Skeletal muscle satellite cell (primary cell): ENCODE measurements around the gene GNL2.
"Not testable (repeated sequence)": the region's sequence is repeated elsewhere in the genome, so short reads cannot be mapped to it uniquely, and the experiment has no call there.

ENCODE experiments used
- H3K27me3 ChIP-seq: 2 replicates; pipeline ENCODE4 v1.7.0; 2013; ENCODE audit warnings: low read length; ENCODE audit not compliant: control insufficient read depth, insufficient read depth
- H3K36me3 ChIP-seq: 2 replicates; pipeline ENCODE4 v1.7.0; 2013; ENCODE audit warnings: mild to moderate bottlenecking, control low read depth, low read length; ENCODE audit not compliant: insufficient read depth
- H3K4me1 ChIP-seq: 2 replicates; pipeline ENCODE4 v1.7.0; 2013; ENCODE audit warnings: low read length; ENCODE audit not compliant: control insufficient read depth, insufficient read depth
- H3K4me2 ChIP-seq: 2 replicates; pipeline ENCODE4 v1.7.0; 2013; ENCODE audit warnings: mild to moderate bottlenecking, low read length
- H3K4me3 ChIP-seq: 2 replicates; pipeline ENCODE4 v1.7.0; 2013; ENCODE audit warnings: low read length
- H3K9ac ChIP-seq: 2 replicates; pipeline ENCODE4 v1.7.0; 2013; ENCODE audit warnings: mild to moderate bottlenecking, low read depth, low read length, moderate library complexity
- H3K9me3 ChIP-seq: replicated peaks from 2 replicates; pipeline ENCODE4 v1.7.0; 2013; ENCODE audit warnings: mild to moderate bottlenecking, control low read depth, low read length

Gene GNL2

DNA sequence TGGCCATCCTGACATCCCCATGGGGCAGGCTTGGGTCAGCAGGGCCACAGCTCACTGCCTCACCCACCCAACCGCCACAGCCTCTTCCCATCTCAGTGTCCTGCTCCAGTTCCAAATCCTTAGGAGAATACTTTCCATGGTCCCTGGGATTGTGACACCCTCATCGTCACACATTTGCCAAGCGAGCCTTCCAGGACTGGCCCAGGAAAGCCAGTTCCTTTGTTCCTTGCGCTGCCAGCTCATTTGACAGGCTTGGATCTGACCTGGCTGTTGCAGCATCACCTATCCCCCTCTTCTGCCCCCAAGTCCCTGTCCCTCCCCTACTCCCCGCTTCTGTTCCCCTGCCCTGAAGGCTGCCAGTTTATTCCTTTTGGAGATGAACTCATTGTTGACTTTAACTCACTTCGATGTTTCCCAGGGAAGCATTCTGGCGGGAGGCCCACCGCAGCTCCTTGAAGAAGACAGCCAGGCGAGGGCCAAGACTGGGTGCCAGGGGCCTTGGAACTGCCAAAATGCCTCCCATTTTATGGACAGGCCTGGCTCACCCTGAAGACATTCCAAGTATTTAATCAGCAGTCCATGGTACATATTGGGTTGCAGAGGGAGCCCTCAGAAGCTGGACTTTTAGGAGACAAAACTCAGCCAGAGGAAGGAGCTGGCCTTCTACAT lies 10.2 kb upstream of the GNL2 start:
- H3K4me2 ChIP-seq: no peak overlapping the region
- H3K27me3 ChIP-seq: peaks cover 73% of the 10 kb centered on the region
- no peak overlapping the region for H3K9ac ChIP-seq
- no peak overlapping the region for H3K4me3 ChIP-seq
- H3K9me3 ChIP-seq: no peaks in the 10 kb centered on the region
- no peaks in the 10 kb centered on the region for H3K36me3 ChIP-seq
- H3K4me1 ChIP-seq: no peaks in the 10 kb centered on the region

DNA sequence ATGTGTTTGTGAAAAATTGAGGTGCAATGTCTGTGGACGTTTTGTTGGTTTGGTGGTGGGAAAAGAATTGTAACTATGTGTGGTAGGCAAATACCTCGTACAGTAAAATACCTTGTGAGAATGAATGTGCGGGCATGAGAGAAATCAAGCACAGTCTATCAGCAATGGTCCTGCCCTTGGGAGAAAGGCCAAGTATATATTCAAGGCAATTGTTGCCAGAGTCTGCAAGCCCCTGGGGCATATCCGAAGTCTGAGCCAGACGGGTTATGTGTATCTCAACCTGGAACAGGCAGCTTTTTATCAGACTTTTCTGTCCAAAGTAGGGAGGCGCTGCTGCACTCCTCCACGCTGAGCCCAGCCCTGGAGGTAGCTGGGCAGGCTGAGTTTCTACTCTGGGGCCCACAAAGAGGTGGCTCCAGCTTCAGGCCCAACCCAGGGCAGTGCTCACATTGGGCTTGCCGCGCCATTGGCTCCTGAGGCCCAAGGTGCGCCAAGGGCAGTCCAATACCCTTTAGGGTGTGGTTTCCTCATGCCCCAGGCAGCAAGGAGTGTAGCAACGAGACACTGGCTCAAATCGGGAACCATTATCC lies 9.4 kb upstream of the GNL2 start:
- H3K36me3 ChIP-seq: no peaks in the 10 kb centered on the region
- no peaks in the 10 kb centered on the region for H3K4me1 ChIP-seq

DNA sequence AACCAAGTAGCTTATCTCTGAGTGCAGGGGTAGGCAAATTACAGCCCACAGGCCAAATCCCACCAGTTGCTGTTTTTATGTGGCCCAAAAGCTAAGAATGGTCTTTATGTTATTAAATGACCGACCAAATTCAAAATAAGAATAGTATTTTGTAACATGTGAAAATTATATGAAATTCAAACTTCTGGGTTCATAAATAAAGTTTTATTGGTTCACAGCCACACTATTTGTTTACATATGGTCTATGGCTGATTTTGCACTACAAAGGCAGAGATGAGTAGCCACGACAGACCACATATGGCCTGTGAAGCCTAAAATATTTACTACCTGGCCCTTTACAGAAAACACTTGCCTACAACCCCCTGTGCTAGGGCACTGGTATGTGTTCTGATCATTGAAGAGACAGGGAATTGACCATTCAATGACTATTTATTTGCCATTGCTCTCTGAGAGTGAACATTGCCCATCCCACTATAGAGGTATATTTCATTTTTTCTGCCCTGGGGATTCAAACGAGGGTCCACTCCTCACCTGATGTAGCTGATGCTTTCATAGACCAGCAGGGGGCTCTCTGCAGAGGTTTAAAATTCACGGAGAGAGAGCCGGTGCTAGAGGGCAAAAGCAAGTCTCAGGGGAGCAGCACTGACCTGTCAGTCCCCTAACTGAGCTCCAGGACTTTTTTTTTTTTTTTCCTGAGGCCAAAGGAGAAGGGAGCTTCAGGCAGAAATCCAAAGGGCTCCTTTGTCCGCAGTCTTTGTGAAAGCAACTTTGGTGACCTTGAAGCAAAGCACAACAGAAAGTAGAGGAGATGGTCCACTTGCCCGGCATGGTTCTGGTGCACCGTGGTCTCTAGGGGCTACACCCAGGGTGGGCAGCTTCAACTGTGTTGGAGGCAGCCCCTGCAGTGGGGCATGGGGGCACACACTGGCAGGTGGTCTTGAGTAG lies 7.3 kb upstream of the GNL2 start:
- Histone ChIP-seq H3K9ac (no peak overlapping the region), H3K4me1 (no peaks in the 10 kb centered on the region), H3K4me2 (no peak overlapping the region), H3K9me3 (no peaks in the 10 kb centered on the region), H3K36me3 (no peaks in the 10 kb centered on the region), H3K4me3 (no peak overlapping the region), H3K27me3 (peaks cover 61% of the 10 kb centered on the region)

More for the DNA sequence above, 9.4 kb upstream of the GNL2 start:
- no peak overlapping the region for H3K9ac ChIP-seq
- no peak overlapping the region for H3K4me2 ChIP-seq
- H3K4me3 ChIP-seq: no peak overlapping the region
- peaks cover 78% of the 10 kb centered on the region for H3K27me3 ChIP-seq
- H3K9me3 ChIP-seq: no peaks in the 10 kb centered on the region

DNA sequence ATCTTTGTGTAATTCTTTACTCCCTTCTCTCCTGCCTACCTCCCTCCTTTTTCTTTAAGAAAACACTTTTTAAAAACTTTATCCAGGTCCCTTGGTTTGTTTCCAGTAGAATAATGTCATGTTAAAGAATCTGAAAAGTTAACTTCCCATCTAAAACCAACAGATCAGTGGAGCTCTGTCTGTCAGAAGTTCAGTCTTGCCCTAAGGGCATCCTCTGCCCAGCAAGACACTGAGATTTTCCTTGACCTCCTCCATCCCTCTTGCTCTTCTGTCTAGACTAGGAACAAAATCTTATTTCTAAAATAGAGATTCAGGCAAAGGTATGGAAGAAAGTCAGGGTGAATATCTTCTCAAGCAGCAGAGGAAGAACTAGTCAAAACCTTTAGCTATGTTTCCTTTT lies 5.7 kb upstream of the GNL2 start:
- peaks cover 45% of the 10 kb centered on the region for H3K27me3 ChIP-seq
- H3K9ac ChIP-seq: no peak overlapping the region
- no peak overlapping the region for H3K4me2 ChIP-seq
- no peak overlapping the region for H3K4me3 ChIP-seq
- no peaks in the 10 kb centered on the region for H3K9me3 ChIP-seq
- H3K4me1 ChIP-seq: no peaks in the 10 kb centered on the region
- H3K36me3 ChIP-seq: no peaks in the 10 kb centered on the region

DNA sequence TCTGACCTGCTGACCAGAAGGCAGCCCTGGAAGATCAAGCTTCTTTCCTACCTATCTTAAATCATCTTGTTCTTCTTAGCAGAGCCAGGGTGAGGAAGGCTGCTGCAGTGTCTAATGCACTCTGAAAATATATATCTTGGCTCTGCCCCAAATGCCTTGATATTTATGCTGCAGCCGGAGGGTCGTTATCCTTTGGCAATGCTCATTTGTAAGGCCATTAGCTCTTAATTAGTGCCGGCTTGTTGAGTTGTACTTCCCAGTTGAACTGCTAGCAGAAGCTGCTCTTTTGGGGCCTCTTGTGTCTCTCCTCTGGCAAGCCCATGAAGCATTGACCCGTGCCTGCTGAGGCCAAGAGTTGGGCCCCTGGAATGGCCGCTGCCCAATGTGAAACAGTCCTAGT lies 4.2 kb upstream of the GNL2 start:
- H3K4me1 ChIP-seq: peaks cover 5% of the 10 kb centered on the region
- no peaks in the 10 kb centered on the region for H3K36me3 ChIP-seq
- H3K9ac ChIP-seq: no peak overlapping the region
- no peaks in the 10 kb centered on the region for H3K9me3 ChIP-seq
- no peak overlapping the region for H3K4me2 ChIP-seq
- H3K27me3 ChIP-seq: peaks cover 35% of the 10 kb centered on the region
- no peak overlapping the region for H3K4me3 ChIP-seq

DNA sequence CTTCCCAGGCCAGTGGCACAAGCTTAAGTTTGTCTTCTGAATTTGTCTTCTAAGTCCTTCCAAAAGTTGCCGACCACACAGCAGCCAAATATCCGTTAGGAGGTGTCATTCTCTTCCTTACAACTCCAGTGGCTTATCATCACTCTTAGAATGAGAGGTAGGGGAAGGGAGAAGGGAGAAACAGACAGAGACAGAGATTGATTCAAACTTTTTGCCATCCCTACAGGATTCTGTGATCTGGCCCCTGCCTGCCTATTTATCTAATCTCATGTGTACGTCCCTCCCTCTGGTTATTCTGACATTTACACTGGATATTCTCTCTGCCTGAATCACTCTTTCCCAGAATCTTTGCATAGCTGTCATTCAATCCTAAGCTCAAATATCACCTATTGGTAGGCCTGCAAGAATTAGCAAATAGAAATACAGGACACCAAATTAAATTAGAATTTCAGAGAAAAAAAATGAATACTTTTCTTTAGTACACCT lies 488 bp upstream of the GNL2 start:
- Histone ChIP-seq H3K4me1 (peaks cover 18% of the 10 kb centered on the region), H3K27me3 (peaks cover 11% of the 10 kb centered on the region), H3K36me3 (peaks cover 25% of the 10 kb centered on the region), H3K4me2 (peak overlapping the region; percentile 94), H3K9ac (peak overlapping the region; percentile 92), H3K9me3 (no peaks in the 10 kb centered on the region), H3K4me3 (peak overlapping the region; percentile 81)

DNA sequence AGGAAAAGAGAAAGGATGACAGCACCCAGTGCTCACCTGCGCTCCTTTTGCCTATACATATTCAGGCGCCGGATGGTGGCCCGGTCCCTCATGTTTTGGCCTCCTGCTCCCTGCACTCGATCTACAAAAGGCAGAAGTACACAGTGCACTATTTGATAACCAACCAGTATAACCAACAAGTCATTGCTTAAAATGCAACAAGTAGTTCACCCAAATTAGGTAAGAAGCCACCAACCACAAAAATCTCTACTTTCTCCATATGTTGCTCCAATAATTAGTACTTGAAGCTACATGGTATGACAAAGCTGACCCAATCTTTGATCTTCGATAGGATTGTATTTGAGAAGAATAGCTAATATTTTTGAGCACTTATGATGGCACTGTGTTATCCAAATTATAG lies 2.0 kb downstream of the GNL2 start:
- Histone ChIP-seq H3K36me3 (peaks cover 46% of the 10 kb centered on the region), H3K4me2 (peak overlapping the region; percentile 94), H3K4me3 (peak overlapping the region; percentile 81), H3K4me1 (peaks cover 18% of the 10 kb centered on the region), H3K9ac (no peak overlapping the region), H3K27me3 (no peaks in the 10 kb centered on the region), H3K9me3 (no peaks in the 10 kb centered on the region)

DNA sequence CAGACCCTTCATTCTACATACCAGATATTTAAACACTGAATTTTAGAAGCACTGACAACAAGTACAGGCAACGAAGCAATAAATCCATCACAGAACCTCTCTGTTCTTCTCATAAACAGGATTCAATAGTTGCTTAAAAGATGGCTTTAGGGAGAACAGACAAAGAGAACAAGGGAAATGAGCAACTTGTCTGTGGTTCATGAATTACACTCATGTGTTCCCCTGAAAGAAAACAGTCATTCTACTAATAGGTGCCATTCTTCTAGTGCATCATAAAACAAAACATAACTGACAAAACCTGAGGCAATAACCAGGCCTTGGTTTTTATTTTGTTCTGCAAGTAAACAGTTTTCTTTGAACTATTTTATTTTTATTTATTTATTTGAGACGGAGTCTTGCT lies 6.8 kb downstream of the GNL2 start:
- no peaks in the 10 kb centered on the region for H3K9me3 ChIP-seq
- no peak overlapping the region for H3K4me3 ChIP-seq
- H3K36me3 ChIP-seq: peaks cover 75% of the 10 kb centered on the region
- no peak overlapping the region for H3K9ac ChIP-seq
- peaks cover 5% of the 10 kb centered on the region for H3K4me1 ChIP-seq
- no peak overlapping the region for H3K4me2 ChIP-seq
- H3K27me3 ChIP-seq: no peaks in the 10 kb centered on the region

DNA sequence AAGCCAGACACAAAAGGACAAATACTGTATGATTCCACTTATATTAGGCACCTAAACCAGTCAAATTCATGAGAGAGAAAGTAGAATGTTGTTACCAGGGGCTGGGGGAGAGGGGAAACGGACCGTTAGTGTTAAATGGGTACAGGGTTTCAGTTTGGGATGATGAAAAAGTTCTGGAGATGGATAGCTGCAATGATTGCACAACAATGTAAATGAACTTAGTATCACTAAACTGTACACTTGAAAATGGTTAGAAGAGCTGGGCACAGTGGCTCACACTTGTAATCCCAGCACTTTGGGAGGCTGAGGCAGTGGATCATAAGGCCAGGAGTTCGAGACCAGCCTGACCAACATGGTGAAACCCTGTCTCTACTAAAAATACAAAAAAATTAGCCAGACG lies 11.2 kb downstream of the GNL2 start:
- H3K9me3 ChIP-seq, H3K27me3 ChIP-seq, H3K4me2 ChIP-seq, H3K9ac ChIP-seq, H3K4me3 ChIP-seq, H3K4me1 ChIP-seq: not testable (repeated sequence)
- peaks cover 70% of the 10 kb centered on the region for H3K36me3 ChIP-seq

DNA sequence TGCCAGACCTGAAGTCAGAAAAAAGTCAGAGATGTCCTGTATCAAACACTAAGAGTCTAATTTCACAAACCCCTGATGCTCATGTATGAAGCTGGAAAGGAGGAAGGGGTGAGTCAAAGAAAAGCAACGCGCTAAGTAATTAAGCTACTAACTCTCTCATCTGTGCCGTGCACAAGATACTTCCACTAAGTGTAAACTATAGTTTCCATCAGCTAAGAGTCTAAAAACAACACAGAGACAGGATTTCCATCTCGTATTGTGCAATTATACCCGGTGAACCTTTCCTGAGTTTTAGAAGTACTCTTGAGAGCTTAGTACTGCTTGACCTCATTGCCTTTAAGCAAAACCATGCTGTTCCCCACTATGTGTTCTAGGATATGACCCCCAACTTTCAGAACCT lies 20.0 kb downstream of the GNL2 start:
- peak overlapping the region; percentile 5 for H3K4me3 ChIP-seq
- H3K9ac ChIP-seq: peak overlapping the region; percentile 53
- peak overlapping the region; percentile 56 for H3K4me2 ChIP-seq
- no peaks in the 10 kb centered on the region for H3K27me3 ChIP-seq
- peaks cover 29% of the 10 kb centered on the region for H3K4me1 ChIP-seq
- no peaks in the 10 kb centered on the region for H3K9me3 ChIP-seq
- H3K36me3 ChIP-seq: peaks cover 71% of the 10 kb centered on the region

DNA sequence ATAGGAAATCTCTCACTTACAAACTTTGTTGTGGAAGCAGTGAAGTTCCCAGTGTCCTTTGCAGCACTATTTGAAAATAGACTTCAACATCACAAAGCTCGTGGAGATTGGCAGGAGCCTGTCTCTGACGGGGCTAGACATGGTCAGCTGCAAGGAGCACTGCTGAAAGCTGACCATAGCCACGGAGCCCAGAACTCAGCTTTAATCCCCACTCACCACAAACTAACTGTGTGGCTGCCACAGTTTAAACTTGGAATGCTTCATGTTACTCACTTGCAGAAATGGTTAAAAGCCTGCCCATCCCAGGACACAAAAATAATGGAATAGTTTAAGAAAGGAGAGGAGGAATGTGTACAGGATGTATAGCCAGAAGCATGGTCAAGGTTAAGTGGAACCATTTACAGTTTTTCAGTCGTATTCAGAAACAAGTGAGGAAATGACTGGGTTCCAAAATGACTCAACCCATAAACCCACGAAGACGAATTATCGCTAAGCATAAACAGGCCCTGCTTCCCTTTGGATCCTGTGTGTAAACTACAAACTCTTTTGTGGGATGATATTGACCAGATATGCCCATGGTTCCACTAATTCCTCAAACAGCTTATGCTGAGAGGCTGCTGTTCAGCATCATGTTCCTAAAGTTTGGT lies 20.8 kb downstream of the GNL2 start:
- peak overlapping the region; percentile 53 for H3K9ac ChIP-seq
- peaks cover 70% of the 10 kb centered on the region for H3K36me3 ChIP-seq
- no peaks in the 10 kb centered on the region for H3K27me3 ChIP-seq
- H3K4me3 ChIP-seq: peak overlapping the region; percentile 5
- peaks cover 29% of the 10 kb centered on the region for H3K4me1 ChIP-seq
- peak overlapping the region; percentile 11 for H3K4me2 ChIP-seq
- no peaks in the 10 kb centered on the region for H3K9me3 ChIP-seq
